ENCODE measurements around the gene ATP6AP2.

The ATP6AP2 gene

DNA sequence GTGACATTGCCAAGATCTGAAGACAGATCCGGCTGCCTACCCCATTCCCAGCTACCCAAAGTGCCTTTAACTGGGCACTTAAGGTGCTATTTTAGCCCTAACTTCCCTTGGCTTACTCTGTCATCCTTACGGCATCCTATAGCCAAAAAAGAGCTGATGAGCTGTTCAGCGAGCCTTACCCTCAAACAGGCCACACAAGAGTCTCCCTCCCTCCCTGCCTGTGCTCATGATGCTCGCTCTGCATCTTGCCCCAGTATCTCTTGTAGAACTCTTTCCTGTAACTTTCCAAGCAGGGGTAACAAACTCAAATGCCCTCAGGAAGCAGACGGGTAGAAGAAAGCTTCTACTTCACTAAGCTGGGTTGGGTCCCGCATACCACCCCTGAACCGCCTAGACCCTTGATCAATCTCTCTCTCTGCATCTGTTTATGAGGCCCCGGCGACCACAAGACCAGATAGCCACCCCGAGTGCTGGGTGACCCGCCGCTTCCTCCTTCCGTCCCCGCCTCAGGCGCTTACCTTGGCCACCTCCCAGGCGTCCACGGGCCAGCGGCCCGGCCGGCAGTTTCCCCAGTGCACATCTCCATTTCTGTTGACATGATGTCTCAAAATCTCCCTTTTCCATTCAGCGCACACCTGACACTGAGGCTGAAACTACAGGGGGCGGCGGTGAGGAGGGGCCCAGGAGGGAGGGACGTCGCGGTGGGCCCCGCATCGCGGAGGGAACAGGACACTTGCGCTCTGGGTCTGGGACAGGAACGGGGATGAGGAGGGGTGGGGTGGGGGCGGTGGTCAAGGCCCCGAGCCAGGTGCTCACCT is 65.9 kb downstream of the ATP6AP2 start:
- peak; percentile 17 to 39 for DNase-seq (ENCODE audit: low read depth in 2 of 2)
- TF ChIP-seq, protein P1, sequence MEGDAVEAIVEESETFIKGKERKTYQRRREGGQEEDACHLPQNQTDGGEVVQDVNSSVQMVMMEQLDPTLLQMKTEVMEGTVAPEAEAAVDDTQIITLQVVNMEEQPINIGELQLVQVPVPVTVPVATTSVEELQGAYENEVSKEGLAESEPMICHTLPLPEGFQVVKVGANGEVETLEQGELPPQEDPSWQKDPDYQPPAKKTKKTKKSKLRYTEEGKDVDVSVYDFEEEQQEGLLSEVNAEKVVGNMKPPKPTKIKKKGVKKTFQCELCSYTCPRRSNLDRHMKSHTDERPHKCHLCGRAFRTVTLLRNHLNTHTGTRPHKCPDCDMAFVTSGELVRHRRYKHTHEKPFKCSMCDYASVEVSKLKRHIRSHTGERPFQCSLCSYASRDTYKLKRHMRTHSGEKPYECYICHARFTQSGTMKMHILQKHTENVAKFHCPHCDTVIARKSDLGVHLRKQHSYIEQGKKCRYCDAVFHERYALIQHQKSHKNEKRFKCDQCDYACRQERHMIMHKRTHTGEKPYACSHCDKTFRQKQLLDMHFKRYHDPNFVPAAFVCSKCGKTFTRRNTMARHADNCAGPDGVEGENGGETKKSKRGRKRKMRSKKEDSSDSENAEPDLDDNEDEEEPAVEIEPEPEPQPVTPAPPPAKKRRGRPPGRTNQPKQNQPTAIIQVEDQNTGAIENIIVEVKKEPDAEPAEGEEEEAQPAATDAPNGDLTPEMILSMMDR (IDR thresholded peaks at IDR 0.05; ENCODE audit: low read depth, low read length), result no peak
- H3K4me3 ChIP-seq (replicated peaks in 1 of 2; ENCODE audit: low read depth in 2 of 2, low read length in 2 of 2), result peak overlapping the region; percentile 64 to 79

DNA sequence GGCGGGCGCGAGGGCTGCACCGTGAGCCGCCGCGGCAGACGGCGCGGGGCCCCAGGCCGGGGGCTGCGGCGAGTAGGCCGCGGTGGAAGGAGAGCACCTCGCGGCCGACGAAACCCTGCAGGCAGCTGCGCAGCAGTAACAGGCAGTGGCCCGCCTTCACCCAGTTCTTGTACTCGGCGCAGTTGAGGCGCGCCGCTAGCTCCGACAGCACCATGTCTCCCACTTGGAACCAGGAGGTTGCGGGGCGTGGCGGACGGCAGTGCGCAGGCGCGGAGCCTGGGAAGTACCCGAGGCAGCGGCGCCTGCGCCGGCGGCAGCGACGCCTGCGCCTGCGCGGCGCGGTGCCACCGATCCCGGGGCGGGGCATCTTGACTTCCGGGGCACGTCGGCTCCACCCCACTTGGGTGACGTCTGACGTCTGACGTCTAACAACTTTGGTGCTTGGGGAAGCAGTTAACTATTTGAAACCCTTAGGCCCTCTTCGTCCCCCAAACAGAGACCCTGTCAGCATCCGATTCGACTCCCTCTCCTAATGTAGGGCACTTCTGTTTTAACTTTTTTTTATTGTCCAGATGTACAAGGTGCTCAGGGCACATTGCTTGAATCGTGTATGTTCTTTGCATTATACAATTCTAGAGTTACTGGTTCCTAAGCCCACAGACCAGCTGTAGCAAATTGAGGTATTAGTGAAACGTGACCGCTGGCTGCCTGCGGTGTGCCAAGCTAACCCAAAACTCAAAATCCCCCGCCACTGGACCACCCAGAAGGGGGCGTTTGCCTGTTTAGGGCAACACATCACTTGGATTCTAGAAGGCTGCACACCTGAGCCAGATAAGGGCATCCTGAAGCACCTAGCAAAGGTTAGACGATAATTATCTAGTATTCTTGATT is 66.8 kb downstream of the ATP6AP2 start, which contains the start of gene CXorf38:
Gene CXorf38, minus strand, starts transcription at position 255 of the 891 bp plus-strand sequence. Its CDS starts 41 bp downstream, at position 214.
- peak; percentile 85 to 92 for DNase-seq (ENCODE audit: low read depth in 2 of 2)
- TF ChIP-seq, protein P1 (IDR thresholded peaks at IDR 0.05; ENCODE audit: low read depth, low read length), result no peak

GRCh38 chrX:40651620-40652223 is 71.0 kb downstream of the ATP6AP2 start:
- TF ChIP-seq, protein P1 (IDR thresholded peaks at IDR 0.05; ENCODE audit: low read depth, low read length), result peak; percentile 40
- no peak overlapping the region for H3K4me3 ChIP-seq (replicated peaks in 1 of 2; ENCODE audit: low read depth in 2 of 2, low read length in 2 of 2)
- peak; percentile 70 to 71 for DNase-seq (ENCODE audit: low read depth in 2 of 2)

More for the DNA sequence above, 66.8 kb downstream of the ATP6AP2 start, which contains the start of gene CXorf38:
- peak within 1 kb of the TSS; percentile 64 to 79 for H3K4me3 ChIP-seq (replicated peaks in 1 of 2; ENCODE audit: low read depth in 2 of 2, low read length in 2 of 2)

DNA sequence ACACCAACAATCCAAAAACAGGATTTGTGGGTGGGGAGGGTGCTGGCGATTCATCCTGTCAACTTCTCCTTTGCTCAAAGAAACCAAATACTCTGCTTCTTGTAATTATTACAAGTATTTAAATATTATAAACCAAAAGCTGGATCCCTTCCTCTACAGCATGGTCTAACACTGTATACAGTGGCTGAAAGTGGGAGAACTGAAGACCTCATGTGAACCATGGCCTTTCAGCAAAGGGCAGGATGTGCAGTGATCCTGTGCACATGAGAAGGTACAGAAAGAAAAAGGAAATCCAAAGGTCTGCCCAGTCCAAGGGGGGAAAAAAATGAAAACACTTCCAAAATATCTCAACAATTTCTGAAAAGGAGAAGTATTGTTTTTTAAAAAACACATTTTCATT is 71.9 kb downstream of the ATP6AP2 start:
- H3K4me3 ChIP-seq (replicated peaks in 1 of 2; ENCODE audit: low read depth in 2 of 2, low read length in 2 of 2), result no peak overlapping the region
- no peak for DNase-seq (ENCODE audit: low read depth in 2 of 2)
- TF ChIP-seq, protein P1 (IDR thresholded peaks at IDR 0.05; ENCODE audit: low read depth, low read length), result no peak

- DNase-seq (ENCODE audit: low read depth in 2 of 2), result no peak
- no peak overlapping the region for H3K4me3 ChIP-seq (replicated peaks in 1 of 2; ENCODE audit: low read depth in 2 of 2, low read length in 2 of 2)
- TF ChIP-seq, protein P1 (IDR thresholded peaks at IDR 0.05; ENCODE audit: low read depth, low read length), result no peak
These were observed 72.8 kb downstream of the ATP6AP2 start for GRCh38 chrX:40653535-40653934.

All from cardiac fibroblast (primary cell).